Measurements from ENCODE around the gene NDUFS1.

DNA sequence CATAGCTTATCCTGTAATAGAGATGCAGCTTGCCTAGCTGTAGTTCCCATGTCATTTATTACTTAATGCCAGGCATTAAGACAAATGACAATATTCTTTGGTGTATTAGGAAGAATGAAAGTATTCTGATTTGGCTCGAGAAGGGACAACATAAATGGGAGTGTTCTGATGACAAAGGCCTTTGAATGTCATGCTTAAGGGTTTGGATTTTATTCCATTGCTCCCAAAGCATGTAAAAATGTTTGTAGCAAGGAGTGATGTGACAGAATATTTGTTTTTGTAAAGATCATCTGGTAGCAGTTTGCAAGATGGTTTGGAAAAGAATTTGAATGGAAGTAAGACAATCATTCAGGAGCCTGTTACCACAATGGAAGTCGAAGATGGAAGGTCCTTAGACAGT, 30.9 kb upstream of the NDUFS1 start:
- TF ChIP-seq, protein P1, sequence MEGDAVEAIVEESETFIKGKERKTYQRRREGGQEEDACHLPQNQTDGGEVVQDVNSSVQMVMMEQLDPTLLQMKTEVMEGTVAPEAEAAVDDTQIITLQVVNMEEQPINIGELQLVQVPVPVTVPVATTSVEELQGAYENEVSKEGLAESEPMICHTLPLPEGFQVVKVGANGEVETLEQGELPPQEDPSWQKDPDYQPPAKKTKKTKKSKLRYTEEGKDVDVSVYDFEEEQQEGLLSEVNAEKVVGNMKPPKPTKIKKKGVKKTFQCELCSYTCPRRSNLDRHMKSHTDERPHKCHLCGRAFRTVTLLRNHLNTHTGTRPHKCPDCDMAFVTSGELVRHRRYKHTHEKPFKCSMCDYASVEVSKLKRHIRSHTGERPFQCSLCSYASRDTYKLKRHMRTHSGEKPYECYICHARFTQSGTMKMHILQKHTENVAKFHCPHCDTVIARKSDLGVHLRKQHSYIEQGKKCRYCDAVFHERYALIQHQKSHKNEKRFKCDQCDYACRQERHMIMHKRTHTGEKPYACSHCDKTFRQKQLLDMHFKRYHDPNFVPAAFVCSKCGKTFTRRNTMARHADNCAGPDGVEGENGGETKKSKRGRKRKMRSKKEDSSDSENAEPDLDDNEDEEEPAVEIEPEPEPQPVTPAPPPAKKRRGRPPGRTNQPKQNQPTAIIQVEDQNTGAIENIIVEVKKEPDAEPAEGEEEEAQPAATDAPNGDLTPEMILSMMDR (IDR thresholded peaks at IDR 0.05; ENCODE audit: low read depth, low read length): no peak
- TF ChIP-seq EZH2phosphoT487 (IDR thresholded peaks at IDR 0.05; ENCODE audit: low read depth): no peak
